Lower leg skin (tissue), 4 donors: ENCODE results near the gene DNPEP. TPM values are rescaled to one million over a fixed set of nuclear protein-coding genes. Genes with fewer than 3 reads are reported as not detected.

Source experiments
- DNase-seq, 2 donors: peaks; one replicate each; pipeline ENCODE4 v3.0.0-alpha.2; 2019; ENCODE audit warnings: low spot score in 2 of 2
- H3K4me3 ChIP-seq: fragments of 200-600 bp; sonication (generic); 2 replicates; pipeline ENCODE4 v1.5.1; 2017; ENCODE audit warnings: mild to moderate bottlenecking, low read depth; ENCODE audit not compliant: poor library complexity, severe bottlenecking
- POLR2A ChIP-seq, 2 donors: fragments of 450-650 bp; IDR thresholded peaks; one replicate each; pipeline ENCODE4 v1.6.1; 2016 to 2017; ENCODE audit warnings: antibody characterized with exemption in 2 of 2, mild to moderate bottlenecking in 1 of 2, moderate library complexity in 1 of 2
- WGBS, 2 donors: methylation state at CpG; one replicate each; pipeline ENCODE4 v1.1.5; 2018; 5-methylcytosine and 5-hydroxymethylcytosine counted together
- intact Hi-C: fragments of 100-400 bp; cut with DNase I; formaldehyde crosslinking; loops from one replicate; pipeline ENCODE4 v1.15.0; 2023; ENCODE audit warnings: low total_unique reads
- total RNA-seq, 4 donors: library from RNA; depleted of rRNA; stranded (reverse); fragments of >200 nt; gene quantifications; one replicate each; pipeline ENCODE4 v1.1.0, GENCODE V29; 2016
- TF ChIP-seq, protein P1 (sequence below), 3 donors: fragments of 450-650 bp; IDR thresholded peaks; one replicate each; pipeline ENCODE4 v1.5.1; 2016; ENCODE audit warnings: antibody characterized with exemption in 3 of 3, mild to moderate bottlenecking in 3 of 3, moderate library complexity in 2 of 3

The DNPEP gene
- total RNA-seq, 4 donors from 2014 or later, result 52.7 to 64.0 (median 57.6) TPM

DNA sequence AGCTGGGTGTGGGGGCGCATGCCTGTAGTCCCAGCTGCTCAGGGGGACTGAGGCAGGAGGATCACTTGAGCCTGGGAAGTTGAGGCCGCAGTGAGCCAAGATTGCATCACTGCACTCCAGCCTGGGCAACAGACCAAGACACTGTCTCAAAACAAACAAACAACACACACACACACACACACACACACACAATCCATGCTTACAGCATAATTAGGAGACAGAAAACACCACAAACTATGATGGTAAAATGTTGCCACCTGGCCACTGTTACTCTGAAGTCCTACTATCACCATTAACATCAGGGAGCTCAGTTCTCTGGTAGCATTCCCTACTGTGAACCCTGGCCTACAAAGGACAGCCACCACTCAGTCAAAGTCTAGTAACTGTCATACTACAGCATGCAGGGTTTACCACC, 18.3 kb downstream of the DNPEP start:
- DNase-seq, result peak in 1 of 2 donors; percentile 39
- H3K4me3 ChIP-seq, result no peak overlapping the region
- intact Hi-C loops, result no loop called here
- WGBS, 2 donors, result 17 to 31% methylated on average over 2 of the region's 2 CpGs
- TF ChIP-seq, protein P1, sequence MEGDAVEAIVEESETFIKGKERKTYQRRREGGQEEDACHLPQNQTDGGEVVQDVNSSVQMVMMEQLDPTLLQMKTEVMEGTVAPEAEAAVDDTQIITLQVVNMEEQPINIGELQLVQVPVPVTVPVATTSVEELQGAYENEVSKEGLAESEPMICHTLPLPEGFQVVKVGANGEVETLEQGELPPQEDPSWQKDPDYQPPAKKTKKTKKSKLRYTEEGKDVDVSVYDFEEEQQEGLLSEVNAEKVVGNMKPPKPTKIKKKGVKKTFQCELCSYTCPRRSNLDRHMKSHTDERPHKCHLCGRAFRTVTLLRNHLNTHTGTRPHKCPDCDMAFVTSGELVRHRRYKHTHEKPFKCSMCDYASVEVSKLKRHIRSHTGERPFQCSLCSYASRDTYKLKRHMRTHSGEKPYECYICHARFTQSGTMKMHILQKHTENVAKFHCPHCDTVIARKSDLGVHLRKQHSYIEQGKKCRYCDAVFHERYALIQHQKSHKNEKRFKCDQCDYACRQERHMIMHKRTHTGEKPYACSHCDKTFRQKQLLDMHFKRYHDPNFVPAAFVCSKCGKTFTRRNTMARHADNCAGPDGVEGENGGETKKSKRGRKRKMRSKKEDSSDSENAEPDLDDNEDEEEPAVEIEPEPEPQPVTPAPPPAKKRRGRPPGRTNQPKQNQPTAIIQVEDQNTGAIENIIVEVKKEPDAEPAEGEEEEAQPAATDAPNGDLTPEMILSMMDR (IDR thresholded peaks at IDR 0.05), result no peak
- no peak for TF ChIP-seq POLR2A (IDR thresholded peaks at IDR 0.05)

DNA sequence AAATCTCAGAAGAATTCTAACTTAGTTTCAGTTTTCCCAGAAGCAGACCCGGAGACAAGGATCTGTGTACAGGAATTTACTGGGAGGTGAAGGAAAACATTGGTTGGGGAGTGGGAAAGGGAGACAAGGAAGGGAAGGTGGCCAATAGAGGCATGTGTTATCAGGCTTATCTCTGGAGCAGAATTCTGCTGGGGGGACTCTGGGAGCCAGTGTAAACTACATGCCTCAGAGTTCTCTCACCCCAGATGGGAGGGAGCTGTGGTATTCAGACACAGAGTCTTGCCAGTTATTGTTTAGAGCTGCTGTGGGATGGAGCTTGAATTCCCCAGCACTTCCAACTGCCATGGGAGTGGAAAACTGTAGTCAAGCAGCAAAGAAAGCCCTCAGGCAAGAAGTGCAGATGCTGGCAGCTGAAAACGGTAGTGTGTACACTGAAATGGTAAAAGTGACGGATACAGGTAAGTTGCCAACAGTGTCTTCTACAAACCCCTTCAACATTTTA, 19.0 kb downstream of the DNPEP start:
- H3K4me3 ChIP-seq, result no peak overlapping the region
- WGBS, 2 donors, result 8 to 23% methylated on average over 3 of the region's 3 CpGs
- peak in 1 of 2 donors; percentile 27 for DNase-seq
- intact Hi-C loops, result no loop called here
- TF ChIP-seq, protein P1 (IDR thresholded peaks at IDR 0.05), result no peak

DNA sequence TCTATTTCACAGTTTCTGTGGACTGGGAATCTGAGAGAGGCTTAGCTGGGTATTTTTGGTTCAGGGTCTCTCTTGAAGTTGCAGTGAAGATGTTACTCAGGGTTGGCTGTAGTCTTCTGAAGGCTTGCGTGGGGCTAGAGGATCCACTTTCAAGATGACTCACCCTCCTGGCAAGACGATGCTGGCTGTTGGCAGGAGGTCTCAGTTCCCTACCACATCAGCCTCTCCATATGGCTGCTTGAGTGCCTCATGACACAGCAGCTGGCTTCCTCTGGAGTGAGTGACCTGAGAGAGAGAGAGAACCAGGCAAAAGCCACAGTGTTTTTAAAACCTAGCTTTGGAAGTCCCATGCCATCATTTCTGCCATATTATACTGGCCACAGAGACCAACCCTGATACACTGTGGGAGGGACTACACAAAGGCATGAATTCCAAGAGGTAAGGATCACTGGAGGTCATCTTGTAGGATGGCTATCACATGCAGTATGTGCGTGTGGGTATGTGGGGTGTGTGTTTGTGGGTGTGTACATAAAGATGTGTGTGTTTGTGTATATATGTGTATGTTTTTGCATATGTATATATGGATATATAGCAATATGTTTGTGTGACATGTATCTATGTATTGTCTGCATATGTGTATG, 25.1 kb downstream of the DNPEP start:
- TF ChIP-seq POLR2A (IDR thresholded peaks at IDR 0.05), result no peak
- TF ChIP-seq, protein P1 (IDR thresholded peaks at IDR 0.05), result no peak
- intact Hi-C loops, result no loop called here
- DNase-seq, result peak in 1 of 2 donors; percentile 66
- 30 to 31% methylated on average over 3 of the region's 3 CpGs for WGBS, 2 donors
- H3K4me3 ChIP-seq, result no peak overlapping the region

DNA sequence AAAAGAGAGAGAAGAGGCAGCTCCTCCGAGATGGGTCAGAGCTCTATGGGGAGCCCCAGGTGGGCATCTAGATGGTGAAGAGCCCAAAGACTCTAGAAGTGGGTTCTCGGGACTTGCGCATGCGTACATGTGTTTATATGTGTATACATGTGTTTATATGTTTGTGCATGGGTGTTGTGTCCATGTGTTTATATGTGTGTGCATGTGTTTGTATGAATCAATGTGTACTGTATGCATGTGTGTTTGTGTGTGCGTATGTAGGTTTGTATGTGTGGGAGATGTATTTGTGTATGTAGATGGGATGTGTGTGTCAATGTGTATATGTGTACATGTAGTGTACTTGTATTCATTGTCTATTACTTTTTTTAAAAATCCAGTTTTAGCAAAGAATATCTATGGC, 25.6 kb downstream of the DNPEP start:
- 95 to 98% methylated on average over 5 of the region's 5 CpGs for WGBS, 2 donors
- intact Hi-C loops, result no loop called here
- DNase-seq, result no peak
- no peak overlapping the region for H3K4me3 ChIP-seq
- TF ChIP-seq, protein P1 (IDR thresholded peaks at IDR 0.05), result no peak
- TF ChIP-seq POLR2A (IDR thresholded peaks at IDR 0.05), result no peak

DNA sequence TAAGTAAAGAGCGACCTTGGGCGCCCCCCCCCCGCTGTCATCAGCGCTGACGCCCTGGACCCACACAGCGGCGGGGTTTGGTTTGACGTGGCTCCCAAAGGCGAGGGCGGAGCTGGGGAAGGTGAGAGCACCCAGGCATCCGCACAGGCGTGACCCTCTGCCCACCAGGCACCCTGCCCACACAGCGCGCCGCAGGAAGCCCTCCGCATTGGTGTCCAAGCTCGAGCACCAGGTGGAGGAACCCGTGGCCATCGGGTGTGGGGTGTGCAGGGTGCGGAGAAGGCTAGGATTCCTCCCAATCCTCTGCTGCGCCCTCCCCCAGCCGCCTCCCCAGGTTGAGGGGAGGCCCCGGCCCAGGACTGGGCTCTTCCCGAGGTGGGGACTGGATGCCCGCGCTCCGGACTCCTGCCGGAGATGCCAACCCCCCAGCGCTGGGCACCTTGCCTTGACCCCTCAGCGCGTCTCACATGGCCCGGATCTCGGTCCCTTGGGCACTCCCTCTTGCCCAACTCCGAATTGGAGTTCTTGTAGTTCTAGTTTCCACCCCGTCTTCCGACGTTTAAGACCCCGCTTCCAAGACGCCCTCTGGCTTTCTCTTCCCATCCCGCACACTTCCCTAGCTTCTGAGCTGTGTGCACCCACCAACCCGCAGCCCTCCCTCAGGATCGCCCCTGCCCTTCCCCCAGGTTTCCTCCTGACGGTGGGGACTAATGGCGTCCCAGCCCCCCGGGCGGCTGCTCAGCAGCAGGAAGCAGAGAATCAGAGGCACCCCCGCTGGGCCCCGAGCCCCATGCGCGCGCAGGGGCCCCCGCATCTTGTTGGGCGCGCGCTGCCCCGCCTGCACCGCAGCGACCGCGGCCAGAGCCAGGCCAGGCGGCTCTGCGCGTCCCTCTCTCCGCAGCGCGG, 29.3 kb downstream of the DNPEP start:
- intact Hi-C loops, result loop anchor here (5.0 kb wide), 1 partner anchor 624 kb away; no protein-coding TSS in a partner anchor
- no peak for DNase-seq
- no peak for TF ChIP-seq POLR2A (IDR thresholded peaks at IDR 0.05)
- TF ChIP-seq, protein P1 (IDR thresholded peaks at IDR 0.05), result no peak
- WGBS, 2 donors, result 3% methylated on average over 47 to 63 of the region's 66 CpGs
- H3K4me3 ChIP-seq, result no peak overlapping the region
